ENCODE results near the gene WNT11. TPM values are rescaled to one million over a fixed set of nuclear protein-coding genes. Genes with fewer than 3 reads are reported as not detected.

WNT11 gene
- total RNA-seq, 1 experiment from 2014 or later, result not detected

DNA sequence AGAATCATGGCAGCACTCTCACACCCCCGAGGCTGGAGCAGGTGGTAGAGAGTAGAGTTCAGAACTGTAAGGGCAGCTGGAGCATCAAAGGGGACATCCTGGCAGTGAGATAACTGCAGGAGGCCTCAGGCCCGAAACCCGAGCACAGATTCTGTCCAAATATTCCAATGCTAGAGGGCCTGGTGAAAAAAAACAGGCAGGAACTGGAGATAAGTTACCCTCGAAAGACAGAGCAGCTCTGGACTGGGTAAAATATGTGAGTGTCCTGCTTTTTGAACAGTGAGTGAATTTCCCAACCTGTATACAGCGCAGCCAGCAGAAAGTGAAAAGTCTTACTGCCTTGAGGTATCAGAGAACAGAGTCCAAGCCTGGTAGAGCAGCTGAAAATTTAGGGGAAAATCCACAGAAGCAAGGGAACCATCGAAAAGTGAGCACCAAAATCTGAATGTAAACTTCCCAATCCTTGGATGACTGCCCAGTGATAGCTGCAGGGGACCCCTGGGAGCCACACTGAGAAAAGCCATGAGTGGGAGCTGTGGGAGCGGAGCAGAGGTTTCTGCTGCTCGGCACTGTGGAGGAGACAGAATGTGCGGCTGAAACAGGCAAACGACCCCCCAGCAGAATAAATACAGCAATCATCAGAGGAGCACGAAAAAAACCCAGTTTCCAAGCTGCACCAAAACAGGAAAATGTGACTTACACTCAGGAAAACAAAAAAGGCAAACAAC is 50.6 kb downstream of the WNT11 start:
- H3T11ph ChIP-seq (ENCODE audit: low read length), result no peak overlapping the region

More for the DNA sequence above, 50.6 kb downstream of the WNT11 start:
- Histone ChIP-seq H3K27me3 (ENCODE audit: insufficient read depth, low read length) (no peaks in the 10 kb centered on the region; the same call in 1 of the 2 replicates), H3K18ac (ENCODE audit: insufficient read length, low read depth, low read length) (no peak overlapping the region), H2BK20ac (ENCODE audit: low read depth, low read length, poor library complexity, severe bottlenecking) (no peak overlapping the region), H3K14ac (ENCODE audit: insufficient read depth, low read length) (no peak overlapping the region), H4K5ac (ENCODE audit: insufficient read length, low read depth, low read length) (no peak overlapping the region), H3K56ac (ENCODE audit: insufficient read length, low read depth, low read length) (no peak overlapping the region), H3K4ac (ENCODE audit: low read depth, low read length) (no peak overlapping the region), H3K23me2 (ENCODE audit: insufficient read length, low read depth, low read length, poor library complexity, severe bottlenecking) (no peaks in the 10 kb centered on the region), H3K27ac (ENCODE audit: insufficient read length, low read depth, low read length) (no peak overlapping the region), H2AK5ac (ENCODE audit: insufficient read length, low read length) (no peak overlapping the region), H3K79me2 (ENCODE audit: insufficient read depth, low read length) (no peaks in the 10 kb centered on the region), H2BK120ac (ENCODE audit: low read depth, low read length, poor library complexity, severe bottlenecking) (no peak overlapping the region), H3K9ac (ENCODE audit: extremely low read depth, insufficient read length, low read length) (no peak overlapping the region), H4K20me1 (ENCODE audit: control insufficient read depth, insufficient read depth, insufficient read length) (no peaks in the 10 kb centered on the region), H2BK5ac (ENCODE audit: insufficient read length, low read length) (no peak overlapping the region), H2BK15ac (ENCODE audit: low read depth, low read length) (no peak overlapping the region), H4K8ac (replicated peaks; ENCODE audit: insufficient read length, low read depth, low read length) (no peak overlapping the region), H3K4me2 (ENCODE audit: insufficient read depth, insufficient read length, low read length) (no peak overlapping the region), H4K91ac (ENCODE audit: insufficient read length, low read depth, low read length) (no peak overlapping the region), H3K23ac (ENCODE audit: insufficient read length, low read depth, low read length) (no peak overlapping the region), H3K4me1 (ENCODE audit: insufficient read depth, low read length) (no peaks in the 10 kb centered on the region), H3K79me1 (ENCODE audit: insufficient read depth, low read depth, low read length, poor library complexity, severe bottlenecking) (no peaks in the 10 kb centered on the region), H2AFZ (ENCODE audit: low read length) (no peak overlapping the region), H2BK12ac (ENCODE audit: insufficient read length, low read depth, low read length) (no peak overlapping the region), H3K9me3 (ENCODE audit: control insufficient read depth, low read depth, low read length) (no peaks in the 10 kb centered on the region)
- H3K27me3 Mint-ChIP-seq (ENCODE audit: low read depth), result peaks cover 55% of the 10 kb centered on the region
- WGBS (ENCODE audit: extremely low coverage, insufficient read length, low lambda C conversion rate), result no CpG with 5 or more reads among the region's 11 CpGs
- H3K9me3 Mint-ChIP-seq, result no peaks in the 10 kb centered on the region
- H3K4me3 Mint-ChIP-seq, result no peak overlapping the region
- 0 out of 7 replicates have a peak overlapping the region, but pooled peaks of 1 of the 3 experiments have one; percentile 74 for H3K27ac Mint-ChIP-seq
- H3K4me1 Mint-ChIP-seq, result peaks cover 16 to 20% of the 10 kb centered on the region in 2 experiments
- TF ChIP-seq, protein P1, sequence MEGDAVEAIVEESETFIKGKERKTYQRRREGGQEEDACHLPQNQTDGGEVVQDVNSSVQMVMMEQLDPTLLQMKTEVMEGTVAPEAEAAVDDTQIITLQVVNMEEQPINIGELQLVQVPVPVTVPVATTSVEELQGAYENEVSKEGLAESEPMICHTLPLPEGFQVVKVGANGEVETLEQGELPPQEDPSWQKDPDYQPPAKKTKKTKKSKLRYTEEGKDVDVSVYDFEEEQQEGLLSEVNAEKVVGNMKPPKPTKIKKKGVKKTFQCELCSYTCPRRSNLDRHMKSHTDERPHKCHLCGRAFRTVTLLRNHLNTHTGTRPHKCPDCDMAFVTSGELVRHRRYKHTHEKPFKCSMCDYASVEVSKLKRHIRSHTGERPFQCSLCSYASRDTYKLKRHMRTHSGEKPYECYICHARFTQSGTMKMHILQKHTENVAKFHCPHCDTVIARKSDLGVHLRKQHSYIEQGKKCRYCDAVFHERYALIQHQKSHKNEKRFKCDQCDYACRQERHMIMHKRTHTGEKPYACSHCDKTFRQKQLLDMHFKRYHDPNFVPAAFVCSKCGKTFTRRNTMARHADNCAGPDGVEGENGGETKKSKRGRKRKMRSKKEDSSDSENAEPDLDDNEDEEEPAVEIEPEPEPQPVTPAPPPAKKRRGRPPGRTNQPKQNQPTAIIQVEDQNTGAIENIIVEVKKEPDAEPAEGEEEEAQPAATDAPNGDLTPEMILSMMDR (conservative IDR thresholded peaks at IDR 0.05), result no peak
- DNase-seq, result no peak
- H3K36me3 Mint-ChIP-seq (ENCODE audit: insufficient read depth in 1 of 3, low read depth in 3 of 3), result no peaks in the 10 kb centered on the region
